CD4-positive, alpha-beta T cell treated with Interleukin-1 beta for 1 hour (primary cell): Measurements from ENCODE around the gene MED13L.
A peak's percentile ranks its signal among the peaks of the same experiment; 100 is the strongest.

Experiments used
- DNase-seq, 2 donors: peaks; one replicate each; pipeline ENCODE4 v3.0.0-alpha.2; 2020 to 2022

The MED13L gene

GRCh38 chr12:116276652-116277466 is 634 bp downstream of the MED13L start:
- DNase-seq: peak; percentile 62

GRCh38 chr12:116274551-116275375 is 2.7 kb downstream of the MED13L start:
- no peak for DNase-seq

GRCh38 chr12:116273813-116274550 is 3.5 kb downstream of the MED13L start:
- no peak for DNase-seq

GRCh38 chr12:116267948-116268347 is 9.5 kb downstream of the MED13L start:
- DNase-seq: no peak

- no peak for DNase-seq
Measured at GRCh38 chr12:116266631-116267349, 10.7 kb downstream of the MED13L start.

GRCh38 chr12:116266168-116266601 is 11.3 kb downstream of the MED13L start:
- no peak for DNase-seq

GRCh38 chr12:116265351-116266147 is 11.9 kb downstream of the MED13L start:
- no peak for DNase-seq

GRCh38 chr12:116264525-116265070 is 12.9 kb downstream of the MED13L start:
- DNase-seq: no peak

GRCh38 chr12:116263844-116264243 is 13.6 kb downstream of the MED13L start:
- no peak for DNase-seq

- no peak for DNase-seq
Measured at GRCh38 chr12:116263431-116263830, 14.1 kb downstream of the MED13L start.

- DNase-seq: no peak
Measured at GRCh38 chr12:116262741-116263140, 14.8 kb downstream of the MED13L start.

GRCh38 chr12:116261525-116262100 is 15.9 kb downstream of the MED13L start:
- no peak for DNase-seq

- DNase-seq: no peak
Measured at GRCh38 chr12:116259800-116260577, 17.5 kb downstream of the MED13L start.

GRCh38 chr12:116257826-116258225 is 19.7 kb downstream of the MED13L start:
- DNase-seq: no peak

GRCh38 chr12:116257215-116257614 is 20.3 kb downstream of the MED13L start:
- DNase-seq: no peak

GRCh38 chr12:116249938-116250337 is 27.6 kb downstream of the MED13L start:
- DNase-seq: no peak

- DNase-seq: no peak
Measured at GRCh38 chr12:116248930-116249329, 28.6 kb downstream of the MED13L start.

GRCh38 chr12:116248433-116248832 is 29.1 kb downstream of the MED13L start:
- no peak for DNase-seq

GRCh38 chr12:116247377-116247776 is 30.1 kb downstream of the MED13L start:
- no peak for DNase-seq
